ENCODE measurements around the gene LMAN2L.
A peak's percentile ranks its signal among the peaks of the same experiment; 100 is the strongest.

LMAN2L gene

GRCh38 chr2:96739076-96739632, 710 bp downstream of the LMAN2L start:
- peak overlapping the region; percentile 76 for H3K27ac ChIP-seq
- TF ChIP-seq CTCF (conservative IDR thresholded peaks at IDR 0.05) = no peak

- no peak overlapping the region for H3K27ac ChIP-seq
- no peak for TF ChIP-seq CTCF (conservative IDR thresholded peaks at IDR 0.05)
Measured at GRCh38 chr2:96737831-96738230, 2.0 kb downstream of the LMAN2L start.

GRCh38 chr2:96737251-96737650, 2.6 kb downstream of the LMAN2L start:
- H3K27ac ChIP-seq = no peak overlapping the region
- TF ChIP-seq CTCF (conservative IDR thresholded peaks at IDR 0.05) = no peak

- H3K27ac ChIP-seq = no peak overlapping the region
- no peak for TF ChIP-seq CTCF (conservative IDR thresholded peaks at IDR 0.05)
Measured at GRCh38 chr2:96734880-96735583, 4.8 kb downstream of the LMAN2L start.

- no peak overlapping the region for H3K27ac ChIP-seq
- no peak for TF ChIP-seq CTCF (conservative IDR thresholded peaks at IDR 0.05)
Measured at GRCh38 chr2:96733931-96734330, 5.9 kb downstream of the LMAN2L start.

- TF ChIP-seq CTCF (conservative IDR thresholded peaks at IDR 0.05) = no peak
- H3K27ac ChIP-seq = peak overlapping the region; percentile 41; the same call in 1 of the 2 replicates
Measured at GRCh38 chr2:96730212-96730611, 9.7 kb downstream of the LMAN2L start.

- H3K27ac ChIP-seq = peak overlapping the region; percentile 41
- TF ChIP-seq CTCF (conservative IDR thresholded peaks at IDR 0.05) = no peak
Measured at GRCh38 chr2:96729748-96730147, 10.1 kb downstream of the LMAN2L start.
